LHCN-M2 (cell line): ENCODE data around the gene UNC79. TPM values are rescaled to one million over a fixed set of nuclear protein-coding genes. Genes with fewer than 3 reads are reported as not detected.
"Not testable (repeated sequence)": the region's sequence is repeated elsewhere in the genome, so short reads cannot be mapped to it uniquely, and the experiment has no call there.

Experiments used
- DNase-seq: peaks from one replicate; pipeline ENCODE4 v3.0.0-alpha.2; 2012; ENCODE audit warnings: low read depth
- total RNA-seq: library from RNA; depleted of rRNA; stranded (reverse); fragments of >200 nt; gene quantifications from 2 replicates; pipeline ENCODE4 v1.2.3, GENCODE V29; 2014

The UNC79 gene
- total RNA-seq, 1 experiment from 2014 or later = not detected

- DNase-seq = not testable (repeated sequence)
Measured at GRCh38 chr14:93493622-93494021, 62.9 kb downstream of the UNC79 start.

- no peak for DNase-seq
Measured at GRCh38 chr14:93496856-93497741, 66.4 kb downstream of the UNC79 start.

DNA sequence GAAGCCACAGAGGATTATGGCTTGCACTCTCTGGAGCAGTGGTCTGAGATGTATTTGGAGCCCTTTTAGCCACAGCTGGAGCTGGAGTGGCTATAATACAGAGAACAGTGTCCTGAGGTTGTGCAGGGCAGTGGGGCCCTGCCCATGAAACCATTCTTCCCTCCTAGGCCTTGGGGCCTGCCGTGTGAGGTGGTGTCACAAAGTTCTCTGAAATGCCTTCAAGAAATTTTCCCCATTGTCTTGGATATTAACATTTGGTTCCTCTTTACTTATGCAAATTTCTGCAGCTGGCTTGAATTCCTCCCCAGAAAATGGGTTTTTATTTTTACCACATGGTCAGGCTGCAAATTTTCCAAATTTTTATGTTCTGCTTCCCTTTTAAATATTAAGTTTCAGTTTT lies 79.3 kb downstream of the UNC79 start:
- no peak for DNase-seq

- DNase-seq = no peak
Measured at GRCh38 chr14:93511001-93511400, 80.3 kb downstream of the UNC79 start.

GRCh38 chr14:93520053-93520607 lies 89.4 kb downstream of the UNC79 start:
- DNase-seq = no peak

- no peak for DNase-seq
Measured at GRCh38 chr14:93522221-93522620, 91.5 kb downstream of the UNC79 start.

DNA sequence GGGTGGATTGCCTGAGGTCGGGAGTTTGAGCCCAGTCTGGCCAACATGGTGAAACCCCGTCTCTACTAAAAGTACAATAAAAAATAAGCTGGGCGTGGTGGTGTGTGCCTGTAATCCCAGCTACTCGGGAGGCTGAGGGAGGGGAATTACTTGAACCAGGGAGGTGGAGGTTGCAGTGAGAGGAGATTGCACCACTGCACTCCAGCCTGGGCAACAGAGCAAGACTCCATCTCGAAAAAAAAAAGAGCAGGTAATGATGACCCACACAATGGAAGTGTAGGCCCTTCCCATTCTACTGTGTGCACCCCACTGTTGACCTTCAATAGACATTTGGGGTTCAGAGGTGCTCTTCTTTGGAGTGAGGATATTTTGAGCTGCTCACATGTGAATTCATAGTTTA lies 94.5 kb downstream of the UNC79 start:
- DNase-seq = not testable (repeated sequence)

DNA sequence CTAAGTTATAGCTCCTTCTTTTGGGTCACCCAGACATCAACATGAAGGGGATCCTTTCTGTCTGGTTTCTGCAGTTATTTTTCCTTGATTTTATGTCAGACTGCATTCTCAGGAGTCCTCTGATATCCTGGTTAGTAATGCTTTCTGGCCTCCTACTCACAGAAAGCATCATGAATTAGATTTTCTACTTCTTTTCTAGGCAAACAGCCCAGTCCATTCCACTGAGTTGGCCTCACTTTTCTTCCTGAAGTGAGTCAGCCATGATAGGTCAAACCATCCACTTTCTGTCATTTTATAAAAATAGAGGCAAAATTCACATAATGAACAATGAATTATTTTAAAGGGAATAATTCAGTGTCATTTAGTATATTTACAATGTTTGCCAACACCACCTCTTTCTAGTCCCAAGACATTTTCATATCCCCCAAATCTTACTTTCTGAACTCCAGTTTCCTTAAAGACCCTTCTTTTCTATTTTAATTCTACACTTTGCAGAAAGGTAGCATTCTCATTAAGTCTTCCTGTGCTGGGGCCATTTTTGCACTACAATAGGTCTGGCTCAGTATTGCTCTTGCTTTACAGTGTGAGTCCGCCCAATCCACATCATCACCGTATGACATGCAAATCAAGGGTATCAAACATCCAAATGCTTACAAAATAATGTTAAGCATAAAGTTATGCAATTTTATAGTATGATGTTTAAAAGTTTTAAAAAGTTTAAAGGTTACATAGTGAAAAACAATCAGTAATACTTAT lies 95.1 kb downstream of the UNC79 start:
- DNase-seq = no peak

GRCh38 chr14:93527203-93527607 lies 96.5 kb downstream of the UNC79 start:
- DNase-seq = no peak

DNA sequence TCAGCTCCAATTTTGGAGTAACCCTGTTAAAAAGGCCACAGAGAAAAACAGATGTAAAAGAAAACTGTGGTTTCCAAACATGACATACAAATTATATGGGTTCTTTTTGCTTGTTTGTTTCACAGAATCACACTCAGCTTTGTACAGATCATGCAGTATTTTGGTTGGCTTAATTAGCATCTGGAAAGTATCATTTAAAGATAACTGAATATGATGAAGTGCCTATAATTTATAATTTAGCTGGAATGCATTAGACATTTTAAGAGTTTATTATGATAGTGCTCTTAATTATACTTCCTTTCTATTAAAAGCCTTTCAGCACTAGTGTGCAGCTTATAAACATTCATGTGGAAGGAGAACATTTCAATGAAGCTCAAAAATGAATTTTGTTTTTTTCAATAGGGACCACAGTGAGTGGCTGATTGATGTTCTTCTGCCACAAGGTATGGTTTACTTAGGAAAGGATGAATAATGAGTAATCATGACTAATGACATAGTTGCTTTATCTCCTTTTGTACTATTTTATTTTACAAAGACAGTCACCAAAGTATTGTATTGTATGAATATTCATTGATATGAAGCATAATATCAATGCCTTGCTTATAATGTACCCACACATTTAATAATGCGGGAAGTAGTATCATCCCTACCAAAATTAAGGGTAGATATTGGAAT lies 98.3 kb downstream of the UNC79 start:
- DNase-seq = no peak

DNA sequence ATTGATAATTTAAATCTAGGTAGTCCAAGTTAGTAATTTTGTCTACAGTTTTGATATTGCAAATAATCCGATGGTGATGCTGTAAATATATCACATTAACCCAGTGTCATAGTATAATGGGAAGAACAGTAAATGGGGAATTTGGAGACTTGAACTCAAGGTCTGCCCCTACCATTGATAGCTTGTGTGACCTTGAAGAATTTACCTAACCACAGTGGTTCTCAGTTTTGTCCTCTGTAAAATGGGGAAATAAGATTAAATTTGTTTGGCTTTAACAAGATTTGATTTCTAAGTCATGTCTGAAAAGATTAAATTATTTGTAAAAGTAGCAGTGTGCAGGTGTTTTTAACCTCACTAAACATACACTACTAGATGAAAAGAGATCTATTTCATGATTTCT lies 100.9 kb downstream of the UNC79 start:
- no peak for DNase-seq

- DNase-seq = no peak
Measured at GRCh38 chr14:93532541-93532940, 101.8 kb downstream of the UNC79 start.

GRCh38 chr14:93533437-93533836 lies 102.7 kb downstream of the UNC79 start:
- no peak for DNase-seq

DNA sequence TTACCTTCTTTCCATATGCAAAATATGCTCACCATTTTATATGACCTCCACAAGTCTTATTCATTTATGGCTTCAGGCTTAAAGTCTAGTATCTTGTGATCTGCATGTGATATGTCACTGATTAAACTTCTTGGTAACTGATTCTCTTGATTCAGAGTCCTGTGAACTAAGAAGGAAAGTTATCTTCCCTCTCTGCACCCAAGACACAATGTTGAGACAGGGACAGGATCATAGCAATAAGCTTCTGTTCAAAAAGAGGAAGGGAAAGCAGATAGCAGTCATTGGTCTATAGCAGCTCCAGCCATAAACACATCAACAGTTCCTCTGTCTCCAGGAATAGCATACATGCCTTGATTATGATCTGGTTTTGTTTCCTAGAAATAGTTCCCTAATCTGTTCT lies 103.1 kb downstream of the UNC79 start:
- no peak for DNase-seq

- DNase-seq = no peak
Measured at GRCh38 chr14:93535537-93535936, 104.8 kb downstream of the UNC79 start.

DNA sequence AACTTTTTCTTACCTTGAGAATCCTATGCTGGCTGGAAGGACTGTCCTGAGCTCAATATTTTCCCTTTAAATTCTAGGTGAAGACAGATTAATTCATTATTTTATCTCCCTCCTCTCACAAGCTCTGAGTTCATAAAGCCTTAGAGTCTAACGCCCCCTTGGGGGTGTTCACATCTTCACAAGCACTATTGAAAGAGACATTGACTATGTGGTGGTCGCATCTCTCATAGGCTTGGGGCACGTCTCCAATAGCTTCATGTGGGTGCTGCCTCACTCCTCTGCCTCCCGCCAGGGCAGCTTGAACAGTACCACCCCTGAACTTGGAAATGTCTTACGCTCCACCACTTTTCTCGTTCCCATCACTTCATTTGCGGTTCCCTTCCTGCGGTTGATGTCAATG lies 106.2 kb downstream of the UNC79 start:
- DNase-seq = no peak

- no peak for DNase-seq
Measured at GRCh38 chr14:93537951-93538350, 107.2 kb downstream of the UNC79 start.

GRCh38 chr14:93538413-93538812 lies 107.7 kb downstream of the UNC79 start:
- DNase-seq = no peak

GRCh38 chr14:93540235-93540634 lies 109.5 kb downstream of the UNC79 start:
- no peak for DNase-seq

DNA sequence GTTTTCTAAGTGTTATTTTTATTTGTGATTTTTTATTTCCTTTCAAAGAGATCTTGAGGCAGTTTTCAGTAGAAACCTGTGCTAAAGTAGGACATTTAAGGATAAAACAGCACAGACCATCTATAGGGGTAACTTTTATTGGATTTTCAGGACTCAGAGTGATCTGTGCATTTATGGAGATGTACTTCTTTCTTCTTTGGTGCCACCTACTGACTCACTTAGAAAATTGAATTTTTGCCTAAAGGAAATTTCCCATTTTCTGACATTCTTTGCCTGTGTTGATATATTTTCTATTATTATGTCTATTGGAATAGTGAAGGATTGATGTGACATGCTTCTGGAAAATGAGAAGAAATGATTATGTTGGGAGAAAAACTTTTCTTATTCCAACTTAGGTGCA lies 113.0 kb downstream of the UNC79 start:
- DNase-seq = peak; percentile 27

- DNase-seq = peak; percentile 55
Measured at GRCh38 chr14:93544212-93544611, 113.5 kb downstream of the UNC79 start.

DNA sequence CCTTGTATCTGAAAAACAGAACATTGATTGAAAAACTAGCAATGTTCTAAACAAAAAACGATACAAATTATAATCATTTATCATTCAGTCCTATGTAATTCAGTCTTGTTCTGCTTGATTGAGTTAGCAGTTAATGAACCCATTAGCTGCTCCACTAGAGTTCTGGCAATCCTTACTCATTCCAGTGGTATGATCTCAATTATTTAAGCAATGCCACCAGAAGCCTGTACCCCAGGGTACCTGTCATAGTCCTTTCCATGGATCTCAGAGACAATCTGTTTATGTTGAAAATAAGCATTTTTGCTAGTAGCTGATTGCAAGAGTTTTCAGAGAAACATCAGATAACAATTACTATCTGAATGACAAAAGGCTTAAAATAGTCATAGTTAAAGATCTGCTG lies 115.9 kb downstream of the UNC79 start:
- no peak for DNase-seq
